Smooth muscle cell (in vitro differentiated cells): ENCODE data around the gene TRIM71. TPM values are rescaled to one million over a fixed set of nuclear protein-coding genes. Genes with fewer than 3 reads are reported as not detected.

Source experiments
- DNase-seq: peaks from one replicate; lab custom pipeline; 2025; ENCODE audit not compliant: unreplicated experiment; lab: John Stamatoyannopoulos, UW
- H2AFZ ChIP-seq: fragments of 200-600 bp; sonication (generic); 2 replicates; pipeline ENCODE4 v1.6.0; 2016; ENCODE audit warnings: antibody characterized with exemption, low read depth, mild to moderate bottlenecking
- H3F3A ChIP-seq: fragments of 200-600 bp; sonication (generic); 2 replicates; pipeline ENCODE4 v1.6.0; 2017; ENCODE audit warnings: antibody characterized with exemption, low read depth
- H3K27ac ChIP-seq: fragments of 200-600 bp; sonication (generic); 2 replicates; pipeline ENCODE4 v1.5.1; 2016; ENCODE audit warnings: low read depth, mild to moderate bottlenecking
- H3K27me3 ChIP-seq: fragments of 200-600 bp; sonication (generic); 2 replicates; pipeline ENCODE4 v1.6.1; 2016; ENCODE audit warnings: low read depth, mild to moderate bottlenecking
- H3K36me3 ChIP-seq: fragments of 200-600 bp; sonication (generic); 2 replicates; pipeline ENCODE4 v1.5.1; 2016; ENCODE audit warnings: low read depth
- H3K4me1 ChIP-seq: fragments of 200-600 bp; sonication (generic); 2 replicates; pipeline ENCODE4 v1.5.1; 2016; ENCODE audit warnings: low read depth
- H3K4me2 ChIP-seq: fragments of 200-600 bp; sonication (generic); 2 replicates; pipeline ENCODE4 v1.6.0; 2016; ENCODE audit warnings: mild to moderate bottlenecking
- H3K4me3 ChIP-seq: fragments of 200-600 bp; sonication (generic); 2 replicates; pipeline ENCODE4 v1.5.1; 2016; ENCODE audit warnings: mild to moderate bottlenecking
- H3K79me2 ChIP-seq: fragments of 200-600 bp; sonication (generic); 2 replicates; pipeline ENCODE4 v1.6.0; 2016; ENCODE audit warnings: low read depth, mild to moderate bottlenecking
- H3K9ac ChIP-seq: fragments of 200-600 bp; sonication (generic); 2 replicates; pipeline ENCODE4 v1.6.0; 2016; ENCODE audit warnings: low read depth
- H3K9me3 ChIP-seq: fragments of 200-600 bp; sonication (generic); replicated peaks from 2 replicates; pipeline ENCODE4 v1.5.1; 2016; ENCODE audit warnings: low read depth
- H4K20me1 ChIP-seq: fragments of 200-600 bp; sonication (generic); 2 replicates; pipeline ENCODE4 v1.6.0; 2016; ENCODE audit warnings: low read depth
- CTCF ChIP-seq: fragments of 200-600 bp; sonication (generic); IDR thresholded peaks from 2 replicates; pipeline ENCODE4 v1.5.1; 2017; ENCODE audit warnings: borderline replicate concordance, mild to moderate bottlenecking, antibody characterized with exemption; ENCODE audit not compliant: insufficient read depth, poor library complexity, severe bottlenecking
- WGBS: methylation state at CpG from one replicate; pipeline ENCODE4 v1.1.7; 2016; ENCODE audit warnings: low lambda C conversion rate; 5-methylcytosine and 5-hydroxymethylcytosine counted together
- polyA plus RNA-seq: library from polyadenylated mRNA; unstranded; fragments of >200 nt; fragmentation: Nextera tagmentation; extraction: Ambion mirVana; gene quantifications from 2 replicates; pipeline ENCODE4 v1.2.1, GENCODE V29; 2016
- total RNA-seq: library from RNA; depleted of rRNA; stranded (reverse); fragments of >200 nt; gene quantifications from 2 replicates; pipeline ENCODE4 v1.2.3, GENCODE V29; 2014

Gene TRIM71
- total and polyA plus RNA-seq, 2 experiments from 2014 or later: 0.19 to 1.1 TPM

GRCh38 chr3:32856901-32857507, 39.2 kb downstream of the TRIM71 start:
- WGBS: 91% methylated on average over 6 of the region's 6 CpGs
- Histone ChIP-seq H3K79me2 (peaks cover under 1% of the 10 kb centered on the region), H3K4me3 (no peak overlapping the region), H3K9me3 (no peaks in the 10 kb centered on the region), H3K27me3 (no peaks in the 10 kb centered on the region), H2AFZ (no peak overlapping the region), H3F3A (no peaks in the 10 kb centered on the region), H3K27ac (no peak overlapping the region), H3K4me1 (peaks cover 3% of the 10 kb centered on the region), H3K4me2 (no peak overlapping the region), H3K36me3 (no peaks in the 10 kb centered on the region), H3K9ac (no peak overlapping the region), H4K20me1 (no peaks in the 10 kb centered on the region)
- no peak for TF ChIP-seq CTCF
- DNase-seq: no peak

DNA sequence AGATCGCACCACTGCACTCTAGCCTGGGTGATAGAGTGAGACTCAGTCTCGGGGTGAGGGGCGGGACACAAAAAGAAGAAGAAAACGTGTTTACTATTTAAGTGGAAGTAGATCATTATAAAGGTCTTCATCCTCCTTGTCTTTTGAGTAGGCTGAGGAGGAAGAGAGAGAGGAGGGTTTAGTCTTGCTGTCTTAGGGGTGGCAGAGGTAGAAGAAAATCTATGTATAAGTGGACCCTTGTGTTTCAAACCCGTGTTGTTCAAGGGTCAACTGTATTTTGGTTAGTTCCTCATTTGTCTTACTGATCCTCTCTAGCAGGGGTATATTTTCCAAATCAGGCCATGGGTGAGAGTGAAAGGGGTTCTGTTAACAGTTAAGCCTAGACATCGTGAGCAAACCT, 40.1 kb downstream of the TRIM71 start:
- Histone ChIP-seq H3F3A (no peaks in the 10 kb centered on the region), H3K4me1 (peaks cover 3% of the 10 kb centered on the region), H3K36me3 (no peaks in the 10 kb centered on the region), H3K27me3 (no peaks in the 10 kb centered on the region), H3K79me2 (no peaks in the 10 kb centered on the region), H2AFZ (no peak overlapping the region), H3K27ac (no peak overlapping the region), H3K9me3 (no peaks in the 10 kb centered on the region), H3K4me2 (no peak overlapping the region), H4K20me1 (no peaks in the 10 kb centered on the region), H3K4me3 (no peak overlapping the region), H3K9ac (no peak overlapping the region)
- no peak for DNase-seq
- no peak for TF ChIP-seq CTCF
- 86% methylated on average over 6 of the region's 6 CpGs for WGBS

DNA sequence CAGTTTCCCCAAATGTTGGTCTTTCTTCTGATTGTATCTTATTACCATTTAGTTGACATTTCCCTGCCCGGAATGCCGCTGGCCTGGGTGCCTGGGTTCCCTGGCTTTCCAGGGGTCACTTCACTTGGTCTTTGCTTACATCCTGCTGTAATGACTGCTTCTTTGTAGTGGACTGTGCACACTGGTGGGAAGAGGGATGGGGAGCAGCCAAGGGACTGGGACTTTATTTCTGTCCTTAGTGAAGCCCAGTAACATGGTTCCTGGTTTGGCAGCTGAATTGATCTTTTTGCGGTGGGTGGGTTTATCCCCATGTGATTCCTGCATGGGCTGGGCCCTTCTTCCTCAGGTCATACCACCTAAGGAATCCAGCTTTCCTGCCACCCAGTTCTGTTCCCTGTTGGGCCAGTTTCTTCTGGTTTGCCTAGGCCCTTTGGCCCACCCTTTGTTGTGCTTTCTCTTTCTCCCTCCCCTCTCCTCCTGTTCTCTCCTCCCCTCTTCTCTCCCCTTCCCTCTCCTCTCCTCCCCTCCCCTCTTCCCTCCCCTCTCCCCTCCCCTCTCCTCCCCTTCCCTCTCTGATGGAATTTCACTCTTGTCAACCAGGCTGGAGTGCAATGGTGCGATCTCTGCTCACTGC, 41.9 kb downstream of the TRIM71 start:
- Histone ChIP-seq H2AFZ (no peak overlapping the region), H3K27ac (no peak overlapping the region), H3F3A (no peaks in the 10 kb centered on the region), H3K27me3 (no peaks in the 10 kb centered on the region), H3K4me3 (no peak overlapping the region), H3K9me3 (no peaks in the 10 kb centered on the region), H3K79me2 (no peaks in the 10 kb centered on the region), H3K36me3 (no peaks in the 10 kb centered on the region), H3K4me1 (peaks cover 7% of the 10 kb centered on the region), H3K9ac (no peak overlapping the region), H4K20me1 (no peaks in the 10 kb centered on the region), H3K4me2 (no peak overlapping the region)
- no peak for DNase-seq
- 94% methylated on average over 4 of the region's 4 CpGs for WGBS
- TF ChIP-seq CTCF: no peak

- no peak overlapping the region for H3K4me3 ChIP-seq
- H3K79me2 ChIP-seq: no peaks in the 10 kb centered on the region
- no peak for TF ChIP-seq CTCF
- H4K20me1 ChIP-seq: no peaks in the 10 kb centered on the region
- no peak overlapping the region for H3K27ac ChIP-seq
- no peak for DNase-seq
- WGBS: 92% methylated on average over 4 of the region's 4 CpGs
- no peaks in the 10 kb centered on the region for H3K27me3 ChIP-seq
- no peak overlapping the region for H2AFZ ChIP-seq
- no peaks in the 10 kb centered on the region for H3K9me3 ChIP-seq
- no peak overlapping the region for H3K4me2 ChIP-seq
- no peaks in the 10 kb centered on the region for H3K36me3 ChIP-seq
- H3K4me1 ChIP-seq: peaks cover 7% of the 10 kb centered on the region
- H3K9ac ChIP-seq: no peak overlapping the region
- H3F3A ChIP-seq: no peaks in the 10 kb centered on the region
Measured at GRCh38 chr3:32860499-32860898, 42.7 kb downstream of the TRIM71 start.
